Testis (tissue), 3 donors: Measurements from ENCODE around the gene PTPRD. TPM values are rescaled to one million over a fixed set of nuclear protein-coding genes. Genes with fewer than 3 reads are reported as not detected.
"Not testable (repeated sequence)": the region's sequence is repeated elsewhere in the genome, so short reads cannot be mapped to it uniquely, and the experiment has no call there.

ENCODE experiments used
- DNase-seq: peaks from one replicate; pipeline ENCODE4 v3.0.0-alpha.2; 2019
- H3K27ac ChIP-seq, 2 donors: fragments of 200-600 bp; sonication (generic); one replicate each; pipeline ENCODE4 v1.5.1; 2019
- H3K27me3 ChIP-seq: fragments of 200-600 bp; sonication (generic); one replicate; pipeline ENCODE4 v1.5.1; 2019
- H3K36me3 ChIP-seq: fragments of 200-600 bp; sonication (generic); one replicate; pipeline ENCODE4 v1.5.1; 2017; ENCODE audit warnings: low read depth; ENCODE audit errors: missing control alignments
- H3K4me1 ChIP-seq: fragments of 200-600 bp; sonication (generic); one replicate; pipeline ENCODE4 v1.5.1; 2019
- H3K4me3 ChIP-seq, 2 donors: fragments of 200-600 bp; sonication (generic); one replicate each; pipeline ENCODE4 v1.5.1; 2017 to 2019
- H3K9me3 ChIP-seq: fragments of 200-600 bp; sonication (generic); one replicate; pipeline ENCODE4 v1.5.1; 2017
- CTCF ChIP-seq, 3 experiments: fragments of 450-650 bp in 2 of 3; fragments of 200-600 bp in 1 of 3; sonication (generic) in 1 of 3; IDR thresholded peaks; one replicate each; pipeline ENCODE4 v1.5.1; 2016 to 2019; ENCODE audit warnings: antibody characterized with exemption in 3 of 3, mild to moderate bottlenecking in 2 of 3, moderate library complexity in 1 of 3
- POLR2A ChIP-seq: fragments of 450-650 bp; IDR thresholded peaks from one replicate; pipeline ENCODE4 v1.6.1; 2017; ENCODE audit warnings: antibody characterized with exemption, mild to moderate bottlenecking, moderate library complexity
- WGBS, 2 donors: methylation state at CpG; one replicate each; pipeline ENCODE4 v1.1.5; 2018; 5-methylcytosine and 5-hydroxymethylcytosine counted together
- intact Hi-C: fragments of 100-400 bp; cut with DNase I; formaldehyde crosslinking; loops from one replicate; pipeline ENCODE4 v1.15.1; 2023; ENCODE audit warnings: low total_unique reads
- polyA plus RNA-seq: library from polyadenylated mRNA; stranded (reverse); fragments of 350-450 nt; fragmentation: Illumina TruSeq; extraction: RNeasy Lipid Tissue Mini Kit (QIAGEN cat#74804); gene quantifications from one replicate; pipeline ENCODE4 v1.2.3, GENCODE V29; 2014; ENCODE audit warnings: low read depth, low replicate concordance; ENCODE audit not compliant: insufficient read depth
- total RNA-seq, 2 donors: library from RNA; depleted of rRNA; stranded (reverse); fragments of >200 nt; gene quantifications; one replicate each; pipeline ENCODE4 v1.2.3, GENCODE V29; 2016

PTPRD gene
- total and polyA plus RNA-seq, 3 donors from 2014 or later, result 15.4 to 33.6 (median 32.5) TPM

- DNase-seq, result no peak
- H3K4me3 ChIP-seq, result no peak overlapping the region
- H3K9me3 ChIP-seq, result no peaks in the 10 kb centered on the region
- WGBS, 2 donors, result 97 to 98% methylated on average over 2 of the region's 2 CpGs
- H3K27me3 ChIP-seq, result no peaks in the 10 kb centered on the region
- H3K27ac ChIP-seq, result no peak overlapping the region
- no peak for TF ChIP-seq CTCF (IDR thresholded peaks at IDR 0.05)
- no peak for TF ChIP-seq POLR2A
- H3K4me1 ChIP-seq, result no peaks in the 10 kb centered on the region
- intact Hi-C loops, result no loop called here
- no peaks in the 10 kb centered on the region for H3K36me3 ChIP-seq
Measured at GRCh38 chr9:8924562-8924961, 1688.2 kb downstream of the PTPRD start.

GRCh38 chr9:8920478-8921183, 1692.2 kb downstream of the PTPRD start:
- H3K9me3 ChIP-seq, DNase-seq, H3K4me3 ChIP-seq, H3K4me1 ChIP-seq, H3K27me3 ChIP-seq, H3K27ac ChIP-seq, H3K36me3 ChIP-seq, intact Hi-C loops: not testable (repeated sequence)
- 73 to 87% methylated on average over 19 of the region's 19 CpGs for WGBS, 2 donors

- no peaks in the 10 kb centered on the region for H3K9me3 ChIP-seq
- H3K27ac ChIP-seq, result no peak overlapping the region
- no peaks in the 10 kb centered on the region for H3K27me3 ChIP-seq
- TF ChIP-seq CTCF (IDR thresholded peaks at IDR 0.05) (no peak), POLR2A (no peak)
- no peak for DNase-seq
- H3K4me1 ChIP-seq, result no peaks in the 10 kb centered on the region
- no peaks in the 10 kb centered on the region for H3K36me3 ChIP-seq
- intact Hi-C loops, result no loop called here
- 79 to 88% methylated on average over 7 of the region's 7 CpGs for WGBS, 2 donors
- H3K4me3 ChIP-seq, result no peak overlapping the region
Measured at GRCh38 chr9:8917956-8918739, 1694.7 kb downstream of the PTPRD start.

- intact Hi-C loops, result no loop called here
- Histone ChIP-seq H3K4me3 (no peak overlapping the region), H3K4me1 (no peaks in the 10 kb centered on the region), H3K27me3 (no peaks in the 10 kb centered on the region), H3K36me3 (no peaks in the 10 kb centered on the region), H3K27ac (no peak overlapping the region), H3K9me3 (no peaks in the 10 kb centered on the region)
- 89 to 91% methylated on average over 2 of the region's 2 CpGs for WGBS, 2 donors
- TF ChIP-seq POLR2A (no peak), CTCF (IDR thresholded peaks at IDR 0.05) (no peak)
- DNase-seq, result no peak
Measured at GRCh38 chr9:8916771-8917170, 1696.0 kb downstream of the PTPRD start.

GRCh38 chr9:8907868-8908267, 1704.9 kb downstream of the PTPRD start:
- DNase-seq, result no peak
- Histone ChIP-seq H3K27ac (no peak overlapping the region), H3K9me3 (no peaks in the 10 kb centered on the region), H3K4me3 (no peak overlapping the region), H3K4me1 (no peaks in the 10 kb centered on the region), H3K27me3 (no peaks in the 10 kb centered on the region), H3K36me3 (no peaks in the 10 kb centered on the region)
- intact Hi-C loops, result no loop called here
- TF ChIP-seq POLR2A (no peak), CTCF (IDR thresholded peaks at IDR 0.05) (no peak)
